GM19023 (cell line): ENCODE data around the gene ZCCHC24.

Experiments
- ATAC-seq: cut with Tn5 transposase; IDR thresholded peaks from one replicate; pipeline ENCODE4 v1.9.1; 2021; ENCODE audit warnings: mild to moderate bottlenecking, moderate library complexity; ENCODE audit not compliant: unreplicated experiment

The ZCCHC24 gene

GRCh38 chr10:79401015-79401921 lies 44.2 kb downstream of the ZCCHC24 start:
- no peak for ATAC-seq

DNA sequence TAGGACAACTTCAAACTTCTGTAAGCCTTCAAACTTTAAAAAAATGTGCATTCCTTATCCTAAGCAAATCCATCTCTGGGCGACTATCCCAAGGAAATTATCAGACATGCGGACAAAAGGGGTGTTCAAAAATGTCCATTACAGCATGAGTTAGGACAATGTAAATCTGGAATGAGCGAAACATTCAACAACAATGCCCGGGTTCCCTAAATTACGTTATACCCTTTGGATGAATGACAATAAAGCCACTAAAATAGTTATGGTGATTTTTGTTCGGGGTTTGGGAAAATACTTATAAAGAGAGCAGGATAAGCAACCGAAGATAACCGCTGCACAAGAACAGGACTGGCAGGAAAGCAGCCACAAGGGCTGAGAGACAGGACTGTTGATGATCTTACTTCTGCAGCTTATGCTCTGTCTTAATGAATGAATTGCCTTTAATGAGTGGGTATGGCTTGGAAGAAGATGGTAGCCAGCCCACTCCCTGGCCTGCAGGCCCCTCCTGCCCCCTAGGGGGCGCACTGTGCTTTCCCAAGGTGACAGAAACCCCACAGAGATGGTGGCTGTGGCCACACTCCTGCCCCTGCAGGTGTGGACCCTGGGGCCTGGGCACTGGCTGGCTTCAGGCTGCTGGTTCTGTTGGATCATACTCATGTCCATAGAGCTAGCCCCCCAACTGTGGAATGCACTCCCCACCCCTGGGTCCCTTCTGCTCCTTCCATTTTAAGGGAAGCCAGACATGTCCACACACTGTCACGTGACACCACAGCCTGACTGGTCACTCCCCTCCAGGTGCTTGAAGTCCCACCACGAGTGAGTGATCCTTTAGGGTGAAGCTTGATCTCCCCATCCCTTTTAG lies 45.0 kb downstream of the ZCCHC24 start:
- peak; percentile 58 for ATAC-seq

DNA sequence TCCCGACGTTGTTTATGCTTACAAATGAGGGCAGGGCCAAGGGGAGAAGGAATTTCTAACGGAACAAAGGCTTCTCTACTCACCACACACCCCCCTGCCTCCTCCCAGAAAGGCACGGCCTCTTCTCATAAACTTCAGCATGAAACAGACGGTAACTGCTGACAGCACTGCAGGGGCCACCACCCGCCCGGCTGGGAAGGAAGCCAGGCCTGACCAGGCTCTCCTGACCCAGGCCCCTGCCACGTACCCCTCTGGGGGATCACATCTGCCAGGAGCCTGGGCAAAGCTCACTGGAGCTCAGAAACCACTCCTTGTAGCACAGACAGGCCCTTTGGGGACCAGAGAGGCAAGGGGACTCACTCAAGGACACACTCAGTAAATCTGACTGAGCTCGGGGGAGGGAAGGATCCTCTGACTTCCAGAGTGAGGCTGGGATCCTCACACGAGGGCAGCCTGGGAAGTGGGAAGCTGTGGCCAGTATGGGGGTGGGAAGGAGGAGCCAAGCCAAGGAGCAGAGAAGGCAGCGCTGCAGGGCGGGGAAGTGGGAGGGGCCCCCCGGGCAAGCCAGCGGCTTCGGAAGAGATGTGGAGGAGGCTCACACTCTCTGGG lies 46.1 kb downstream of the ZCCHC24 start:
- ATAC-seq, result no peak

GRCh38 chr10:79398642-79399041 lies 46.8 kb downstream of the ZCCHC24 start:
- ATAC-seq, result no peak

DNA sequence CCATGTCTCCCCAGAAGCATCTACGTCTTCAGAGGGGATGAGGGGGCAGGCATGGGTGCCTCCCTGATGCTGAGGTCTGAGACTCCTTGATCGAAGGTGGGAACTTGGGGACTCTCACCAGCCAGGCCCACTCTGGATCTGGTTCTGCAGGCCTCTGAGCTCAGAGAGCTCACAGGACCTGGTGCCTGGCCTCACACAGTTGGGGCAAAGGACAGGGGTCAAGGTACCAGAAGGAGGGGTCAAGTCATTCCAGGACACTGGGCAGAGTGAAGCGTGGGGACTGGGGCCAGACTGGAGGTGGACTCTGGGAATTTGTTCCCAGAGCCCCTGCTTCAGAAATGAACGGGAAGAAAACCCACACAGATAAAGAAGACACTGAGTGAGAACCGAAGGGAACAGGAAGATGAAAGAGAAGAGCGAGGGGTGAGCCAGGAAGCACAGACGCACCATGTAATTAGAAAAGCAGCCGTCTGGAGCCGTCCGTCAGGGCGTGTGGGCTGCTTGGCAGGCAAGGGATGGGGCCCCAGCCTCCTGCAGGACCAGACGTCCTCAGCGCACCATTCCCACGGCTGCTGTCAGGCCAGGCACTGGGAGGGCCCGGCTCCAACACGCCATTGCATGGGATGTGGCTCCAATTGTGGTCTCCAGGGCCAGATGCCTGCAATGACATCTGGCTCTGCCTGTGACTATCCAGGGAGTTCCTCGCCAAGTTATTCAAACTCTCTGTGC lies 47.7 kb downstream of the ZCCHC24 start:
- ATAC-seq, result no peak

GRCh38 chr10:79397051-79397450 lies 48.4 kb downstream of the ZCCHC24 start:
- ATAC-seq, result no peak

DNA sequence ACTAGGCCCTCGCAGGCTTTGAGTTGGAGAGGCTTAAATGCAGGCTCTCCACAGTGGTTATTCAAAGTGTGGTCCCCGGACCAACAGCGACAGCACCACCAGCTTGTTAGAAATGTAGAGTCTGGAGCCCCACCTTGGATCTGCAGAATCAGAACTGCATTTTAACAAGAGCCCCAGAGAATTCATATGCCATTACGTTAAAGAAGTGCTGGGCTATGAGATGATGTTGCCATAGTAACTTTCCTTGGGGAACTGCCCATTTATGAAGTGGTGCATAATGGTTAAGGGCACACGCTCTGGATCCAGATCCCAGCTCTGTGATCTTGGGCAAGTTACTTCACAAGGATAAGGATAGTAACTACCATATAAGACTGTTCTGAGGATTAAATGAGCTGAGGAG lies 48.9 kb downstream of the ZCCHC24 start:
- ATAC-seq, result no peak

DNA sequence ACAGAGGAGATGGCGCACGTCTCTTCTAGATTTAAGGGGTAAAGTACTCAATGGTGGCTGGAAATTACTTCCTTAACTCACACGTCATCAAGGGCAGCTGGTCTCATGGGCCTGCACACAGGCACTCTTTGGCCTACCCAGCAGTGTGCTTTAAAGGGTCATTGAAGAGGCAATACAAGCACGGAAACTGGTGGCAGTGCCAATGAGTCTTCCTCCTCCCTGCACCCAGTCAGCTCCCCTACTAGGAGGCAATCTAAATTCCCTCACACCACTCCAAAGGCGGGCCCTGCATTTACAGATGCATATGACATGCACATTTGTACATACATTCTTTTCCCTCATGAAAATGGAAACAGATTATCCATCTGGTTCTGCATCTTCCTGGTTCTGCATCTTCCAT lies 50.8 kb downstream of the ZCCHC24 start:
- ATAC-seq, result no peak

- ATAC-seq, result no peak
These were observed 51.4 kb downstream of the ZCCHC24 start for GRCh38 chr10:79393924-79394610.

DNA sequence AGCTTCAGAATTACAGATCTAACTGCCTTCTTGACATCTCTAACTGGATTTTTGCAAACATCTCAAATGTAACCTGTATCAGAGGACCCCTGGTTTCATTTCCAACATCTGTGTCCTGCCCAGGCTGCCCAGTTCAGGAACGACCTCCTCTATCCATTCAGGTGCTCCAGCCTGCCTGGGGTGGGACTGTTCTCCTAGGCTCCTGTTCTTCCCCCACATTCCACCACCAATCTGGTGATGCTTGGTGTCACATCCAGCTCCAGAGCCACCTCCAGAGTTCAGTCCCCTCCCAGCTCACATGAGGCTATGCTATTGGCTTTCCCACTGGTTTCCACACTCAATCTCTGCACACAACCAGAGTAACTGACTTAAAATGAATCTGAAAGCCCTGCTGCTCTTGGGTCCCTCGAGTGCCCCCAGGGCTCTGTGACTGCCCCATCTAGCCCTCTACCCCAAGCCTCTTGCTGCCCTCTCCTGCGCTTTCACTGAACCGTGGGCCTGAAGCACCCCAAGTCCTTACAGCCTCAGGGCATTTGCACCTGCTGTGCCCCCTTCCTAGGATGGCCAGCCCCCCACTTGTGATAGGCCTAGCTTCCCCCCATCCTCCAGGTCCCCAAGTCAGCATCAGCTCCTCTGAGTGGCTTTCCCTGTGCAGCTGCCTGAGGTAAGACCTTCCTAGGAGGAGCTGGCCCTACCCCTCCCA lies 52.1 kb downstream of the ZCCHC24 start:
- ATAC-seq, result no peak

DNA sequence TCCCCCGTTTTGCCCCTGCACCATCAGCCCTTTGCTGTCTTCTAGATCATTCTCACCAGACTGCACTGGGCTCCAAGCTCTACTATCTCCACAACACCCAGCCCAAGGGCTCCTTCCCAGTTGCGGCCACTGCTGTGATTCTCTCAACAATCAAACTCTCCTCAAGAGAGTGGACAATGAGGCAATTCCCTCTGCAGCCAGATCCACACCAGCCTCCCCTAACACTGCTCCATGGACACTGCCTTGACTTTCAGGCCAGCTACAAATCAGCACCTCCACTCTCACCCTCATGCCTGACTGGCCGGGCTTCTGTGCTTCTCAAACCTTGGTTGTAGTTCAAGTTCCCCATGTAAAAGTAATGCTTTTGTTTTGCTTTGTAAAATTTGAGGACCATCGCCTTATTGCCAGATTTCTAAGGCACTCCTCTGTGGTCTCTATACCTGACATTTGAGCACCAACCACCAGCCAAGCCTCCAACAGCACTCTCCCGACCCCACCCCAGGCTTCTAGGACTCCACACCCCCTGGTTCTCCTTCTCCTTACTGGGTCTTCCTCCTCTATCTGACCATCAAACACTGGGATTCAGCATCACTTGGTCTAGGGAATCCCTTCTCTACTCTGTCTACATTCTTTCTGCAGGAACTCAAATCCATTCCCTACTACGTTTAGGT lies 52.8 kb downstream of the ZCCHC24 start:
- no peak for ATAC-seq

DNA sequence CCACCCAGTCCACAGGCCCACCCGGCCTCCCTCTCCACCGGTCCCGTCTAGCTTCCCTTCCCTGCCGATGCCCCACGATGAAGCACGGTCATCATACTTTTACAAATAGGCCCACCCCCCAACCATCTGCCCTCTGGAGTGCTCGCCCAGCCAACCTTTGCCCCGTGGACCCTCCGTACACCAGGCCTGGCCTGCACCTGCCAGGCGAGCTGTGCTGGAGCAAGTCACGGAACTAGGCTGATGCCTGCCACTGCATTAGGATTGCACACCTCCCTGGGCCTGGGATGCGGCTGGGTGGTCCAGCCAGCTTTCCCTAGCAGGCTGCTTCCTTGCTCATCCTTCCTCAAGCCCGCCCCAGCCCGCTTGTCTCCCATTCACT lies 53.4 kb downstream of the ZCCHC24 start:
- no peak for ATAC-seq

DNA sequence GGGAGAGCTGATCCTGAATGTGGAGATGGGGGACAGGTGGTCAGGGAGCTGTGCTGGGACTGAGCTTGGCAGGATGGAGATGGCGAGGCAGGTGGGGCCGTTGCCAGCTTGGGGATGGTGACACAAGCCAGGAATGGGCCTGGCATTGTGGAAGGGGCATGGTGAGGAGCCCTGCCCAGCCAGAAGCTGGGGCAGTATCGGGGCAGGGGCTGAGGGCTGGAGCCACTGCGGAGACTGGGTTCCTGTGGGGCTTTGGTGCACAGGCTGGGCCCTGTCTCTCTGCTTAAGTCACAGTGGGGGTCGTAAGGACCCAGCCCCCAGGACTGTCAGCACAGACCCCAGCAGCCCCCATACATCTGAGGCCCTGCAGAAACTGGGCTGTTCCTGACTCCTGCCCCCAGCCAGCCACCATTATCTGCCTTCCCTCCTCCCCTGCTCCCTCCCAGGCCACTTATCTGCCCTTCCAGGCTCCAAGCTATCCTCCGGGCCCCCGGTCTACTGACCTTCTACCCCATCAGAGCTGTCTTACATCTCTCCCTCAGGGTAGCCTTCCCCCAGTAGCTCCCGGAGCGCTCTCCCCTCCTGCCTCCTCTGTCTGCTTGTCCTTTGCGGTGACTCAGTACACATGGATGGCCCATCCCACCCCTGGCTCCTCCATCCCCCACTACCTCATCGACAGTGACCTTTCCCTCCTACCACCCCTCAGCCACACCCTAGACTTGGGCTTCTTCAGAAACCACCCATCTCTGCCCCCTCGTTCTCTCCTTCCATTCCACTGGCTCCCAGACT lies 54.0 kb downstream of the ZCCHC24 start:
- no peak for ATAC-seq

DNA sequence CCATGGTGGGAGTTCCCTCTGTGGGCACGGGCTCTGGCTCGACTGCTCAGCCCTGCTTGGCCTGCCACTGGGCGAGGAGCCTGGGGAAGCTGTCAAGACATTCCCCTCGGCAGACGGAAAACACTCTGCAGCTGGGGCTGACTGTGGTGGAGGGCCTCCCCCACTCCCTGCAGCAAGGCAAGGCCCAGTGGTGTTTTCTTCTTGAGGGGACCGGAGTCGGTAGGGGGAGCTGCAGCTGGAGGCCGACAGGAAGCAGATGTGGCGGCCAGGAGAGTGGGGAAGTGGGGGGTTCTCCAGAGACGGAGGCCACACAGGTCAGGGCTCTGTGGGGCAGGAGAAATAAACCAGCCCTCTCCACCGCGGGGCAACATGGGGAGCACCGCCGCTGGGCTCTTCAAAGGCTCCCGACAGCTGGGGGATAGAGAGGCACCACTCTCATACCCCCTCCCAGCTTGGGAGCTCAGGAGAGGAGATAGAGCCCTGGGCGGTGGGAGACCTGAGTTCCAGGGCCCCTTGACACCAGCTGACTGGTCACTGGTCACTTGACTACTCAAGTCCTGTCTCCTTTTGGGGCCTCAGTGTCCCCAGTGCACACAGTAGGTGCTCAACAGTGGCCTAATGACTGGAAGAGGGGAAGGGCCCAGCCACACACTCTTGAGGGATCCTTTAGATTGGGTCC lies 54.7 kb downstream of the ZCCHC24 start:
- no peak for ATAC-seq

- ATAC-seq, result no peak
These were observed 55.4 kb downstream of the ZCCHC24 start for GRCh38 chr10:79390057-79390456.

DNA sequence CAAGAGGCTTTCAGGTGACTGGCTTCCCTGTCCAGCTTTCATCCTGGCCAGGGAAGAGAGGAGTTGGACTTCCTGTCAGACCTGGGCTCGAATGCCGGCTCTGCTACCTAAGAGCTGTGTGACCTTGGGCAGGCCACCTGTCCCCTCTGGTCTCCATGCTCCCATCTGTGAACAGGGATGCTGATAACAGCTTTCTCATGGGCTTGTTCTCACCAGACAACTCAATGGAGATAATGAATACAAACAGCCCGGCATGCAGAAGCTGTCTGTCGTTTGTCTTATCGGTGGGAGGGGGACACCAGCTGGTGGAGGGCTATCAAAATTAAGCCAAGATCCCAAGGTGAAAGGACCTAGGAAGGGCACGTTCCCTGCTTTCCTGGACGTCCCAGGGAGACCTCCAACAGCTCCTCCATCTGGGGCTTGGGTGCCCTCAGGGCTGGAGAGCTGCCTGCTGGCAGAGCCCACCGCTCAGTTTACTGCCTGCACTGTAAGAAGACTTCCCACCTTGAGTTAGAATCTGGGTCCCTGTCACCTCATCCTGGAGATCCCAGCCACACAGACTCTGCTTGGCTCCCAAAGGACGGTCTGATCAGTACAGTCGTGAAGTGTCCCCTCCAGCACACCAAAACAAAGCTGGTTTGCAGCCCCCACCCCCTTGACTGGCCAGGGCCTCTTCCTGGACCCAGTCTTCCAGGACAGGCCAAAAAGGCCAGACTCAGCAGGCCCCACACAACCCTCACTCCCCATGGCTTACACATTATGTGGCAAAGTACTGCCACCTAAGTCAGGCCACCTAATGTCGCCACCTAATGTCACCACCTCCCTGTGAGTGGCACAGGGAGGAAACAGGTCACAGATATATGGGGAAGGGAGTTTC lies 57.2 kb downstream of the ZCCHC24 start:
- ATAC-seq, result no peak

GRCh38 chr10:79387466-79387973 lies 57.9 kb downstream of the ZCCHC24 start:
- ATAC-seq, result no peak
